GM10266 (cell line): ENCODE data around the gene COA7.
"Not testable (repeated sequence)": the region's sequence is repeated elsewhere in the genome, so short reads cannot be mapped to it uniquely, and the experiment has no call there.

ENCODE experiments used
- DNase-seq: peaks from one replicate; pipeline ENCODE4 v3.0.0; 2012; ENCODE audit errors: extremely low spot score
- CTCF ChIP-seq: IDR thresholded peaks from 2 replicates; pipeline ENCODE4 v1.5.1; 2012; ENCODE audit warnings: mild to moderate bottlenecking, low read depth; ENCODE audit not compliant: control insufficient read depth, insufficient read depth; ENCODE audit errors: missing control alignments

COA7 gene

GRCh38 chr1:52738148-52738547, 40.0 kb upstream of the COA7 start:
- TF ChIP-seq CTCF = no peak
- no peak for DNase-seq

GRCh38 chr1:52735371-52735770, 37.2 kb upstream of the COA7 start:
- not testable (repeated sequence) for DNase-seq

GRCh38 chr1:52733368-52733767, 35.2 kb upstream of the COA7 start:
- TF ChIP-seq CTCF = no peak
- DNase-seq = no peak

- TF ChIP-seq CTCF = no peak
Measured at GRCh38 chr1:52727956-52728656, 30.0 kb upstream of the COA7 start.

GRCh38 chr1:52727114-52727586, 29.0 kb upstream of the COA7 start:
- no peak for DNase-seq
- no peak for TF ChIP-seq CTCF

More at GRCh38 chr1:52727956-52728656, 30.0 kb upstream of the COA7 start:
- no peak for DNase-seq

- no peak for TF ChIP-seq CTCF
Measured at GRCh38 chr1:52726265-52727113, 28.3 kb upstream of the COA7 start, which contains the start of gene ZYG11B. Gene ZYG11B, plus strand, starts transcription at chr1:52726453. Its CDS starts 201 bp downstream, at chr1:52726654.

GRCh38 chr1:52725903-52726264, 27.7 kb upstream of the COA7 start:
- TF ChIP-seq CTCF = no peak
- peak; percentile 39 for DNase-seq

More at GRCh38 chr1:52726265-52727113, 28.3 kb upstream of the COA7 start, which contains the start of gene ZYG11B:
- DNase-seq = peak; percentile 98
